ENCODE measurements around the gene ANXA9.

Gene ANXA9

DNA sequence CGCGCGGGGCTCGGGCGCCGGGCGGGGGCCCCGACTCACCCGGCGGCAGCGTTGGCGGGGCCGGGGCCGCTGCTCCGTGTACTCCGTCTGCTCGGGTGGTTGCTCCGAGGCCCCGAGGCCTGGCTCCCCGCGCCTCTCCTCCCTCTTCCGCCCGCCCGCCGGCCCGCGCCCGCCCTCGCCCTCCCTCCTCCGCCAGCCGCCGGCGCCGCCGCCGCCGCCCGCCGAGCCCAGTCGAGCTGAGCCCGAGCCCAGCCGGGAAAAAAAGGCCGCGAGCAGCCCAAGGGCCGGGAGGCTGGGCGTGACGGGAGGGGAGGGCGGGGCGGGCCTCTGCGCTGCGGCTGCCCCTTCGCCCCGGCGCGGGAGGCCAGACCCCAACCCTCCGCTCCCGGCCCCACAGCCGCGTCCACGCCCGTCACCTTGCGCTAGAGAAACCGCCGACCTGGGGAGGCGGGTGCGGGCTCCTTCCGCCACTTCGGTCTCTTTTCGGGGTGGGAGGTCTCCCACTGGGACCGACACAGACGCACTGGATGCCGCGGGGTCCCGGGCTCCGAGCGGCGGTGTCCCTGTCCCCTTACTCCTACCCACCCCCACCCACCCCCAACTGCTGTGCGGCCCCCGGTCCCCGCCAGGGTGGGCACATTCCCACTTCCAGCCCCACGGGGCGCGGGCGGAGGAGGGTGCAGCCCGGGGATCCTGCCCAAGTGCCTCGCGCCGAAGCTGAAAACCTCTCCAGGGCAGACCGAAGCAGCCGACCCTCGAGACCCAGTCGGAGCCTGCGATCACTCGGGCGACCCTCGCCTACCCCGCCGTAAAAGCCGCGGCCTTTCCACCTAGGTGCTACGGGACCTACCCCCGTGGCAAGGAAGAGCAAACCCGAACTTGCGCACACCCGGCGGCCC lies 7.3 kb upstream of the ANXA9 start, which contains the start of gene CERS2:
TSS of gene CERS2 (minus strand) at position 256 of the 899 bp plus-strand sequence. CDS start 5,745 bp downstream, outside the sequence.
- DNase-seq: peak; percentile 60

GRCh38 chr1:150976401-150976821 lies 5.7 kb upstream of the ANXA9 start:
- DNase-seq: no peak

GRCh38 chr1:150976879-150977694 lies 5.0 kb upstream of the ANXA9 start:
- DNase-seq: peak; percentile 51

DNA sequence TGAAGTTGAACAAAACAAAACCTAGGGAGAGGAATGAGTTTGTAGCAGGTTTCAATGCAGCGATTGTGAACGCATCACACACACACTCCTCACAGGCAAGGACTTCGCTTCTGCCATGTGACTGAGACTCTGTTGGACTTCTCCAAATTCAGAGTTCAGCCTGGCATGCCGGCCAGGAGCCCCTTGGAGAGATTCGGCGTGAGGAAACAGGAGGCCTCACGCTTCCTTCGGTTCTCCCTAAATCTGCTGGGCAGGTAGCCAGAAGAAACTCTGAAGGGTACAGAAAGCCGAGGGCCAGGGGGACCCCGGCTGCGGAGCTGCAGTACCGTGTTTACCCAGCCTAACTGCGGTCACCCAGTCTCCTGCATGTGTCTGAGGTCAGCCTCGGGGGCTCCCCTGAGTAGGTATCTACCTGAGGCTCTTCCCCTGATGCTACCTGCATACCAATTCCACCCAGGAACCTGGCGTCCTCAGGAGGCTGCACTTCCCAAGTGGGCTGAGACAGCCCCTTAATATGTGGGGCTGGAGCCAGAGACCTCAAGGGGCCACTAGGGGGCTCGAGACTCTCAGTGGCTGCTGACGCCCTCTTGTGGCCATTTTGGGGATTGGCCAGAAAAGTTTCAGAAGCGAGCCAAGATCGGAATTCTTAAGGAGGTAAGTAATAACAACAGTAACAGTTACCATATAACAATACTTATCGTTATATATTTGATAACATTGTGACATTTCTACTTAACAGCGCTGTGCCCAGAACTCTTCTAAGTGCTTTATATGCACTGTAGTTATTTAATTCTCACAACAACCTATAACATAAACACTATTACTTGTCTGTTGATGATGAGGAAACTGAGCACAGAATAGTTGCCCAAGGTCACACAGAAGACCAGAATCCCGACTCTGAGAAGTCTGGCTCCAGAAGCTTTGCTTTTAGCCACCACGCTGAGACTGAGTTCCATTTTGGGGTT lies 2.7 kb upstream of the ANXA9 start:
- DNase-seq: peak; percentile 87

DNA sequence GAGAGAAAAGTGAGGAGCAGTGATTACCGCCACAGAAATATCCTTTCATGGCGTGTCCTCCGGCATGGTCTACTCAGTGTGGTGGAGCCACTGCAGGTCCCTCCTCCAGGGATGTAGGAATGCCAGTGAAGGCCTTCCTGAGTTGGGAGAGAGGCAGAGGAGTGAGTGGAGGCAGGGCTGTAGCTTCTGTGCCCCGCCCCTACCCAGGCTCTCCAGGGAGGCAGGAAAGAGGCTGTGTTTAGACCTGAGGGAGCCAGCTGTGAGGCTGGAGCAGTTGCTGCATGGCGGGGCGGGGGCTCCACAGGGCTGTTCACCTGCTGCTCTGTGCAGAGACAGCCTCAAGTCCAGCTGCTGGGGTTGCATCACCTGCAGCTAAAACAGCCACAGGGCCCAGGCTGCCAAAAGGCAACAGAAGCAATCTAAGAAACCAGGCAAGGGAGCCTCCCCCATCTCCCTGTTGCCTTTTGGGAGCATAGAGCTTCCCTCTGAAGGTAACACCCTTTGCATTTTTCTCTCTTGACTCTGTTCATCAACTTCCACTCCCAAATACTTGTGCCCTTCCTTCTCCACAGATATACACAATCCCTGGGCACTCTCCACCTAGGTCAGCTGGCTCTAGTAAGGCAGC lies 801 bp upstream of the ANXA9 start:
- DNase-seq: no peak

DNA sequence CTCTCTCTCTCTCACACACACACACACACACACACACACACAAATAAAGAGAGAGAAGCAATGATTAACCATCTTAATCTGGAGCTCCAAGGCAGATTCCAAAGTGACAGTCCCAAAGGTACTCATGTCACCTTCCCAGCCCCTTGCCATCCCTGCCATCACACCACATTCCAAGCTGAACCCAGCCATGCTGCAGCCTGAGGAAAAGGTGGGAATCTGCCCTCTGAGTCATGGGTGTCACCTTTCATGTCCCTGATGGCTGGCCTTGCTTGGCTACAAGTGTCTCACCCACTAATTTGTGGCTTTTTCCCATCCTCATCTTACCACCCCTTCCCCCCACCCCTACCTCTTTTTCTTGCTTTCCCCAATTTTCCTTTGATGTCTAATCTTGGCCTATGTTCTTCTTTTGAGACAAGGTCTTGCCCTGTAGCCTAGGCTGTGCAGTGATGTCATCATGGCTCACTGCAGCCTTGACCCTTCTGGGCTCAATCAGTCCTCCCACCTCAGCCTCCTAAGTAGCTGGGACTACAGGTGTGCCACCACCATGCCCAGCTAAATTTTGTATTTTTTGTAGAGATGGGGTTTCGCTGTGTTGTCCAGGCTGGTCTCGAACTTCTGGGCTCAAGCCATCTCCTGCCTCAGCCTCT lies 3.2 kb downstream of the ANXA9 start:
- no peak for DNase-seq

DNA sequence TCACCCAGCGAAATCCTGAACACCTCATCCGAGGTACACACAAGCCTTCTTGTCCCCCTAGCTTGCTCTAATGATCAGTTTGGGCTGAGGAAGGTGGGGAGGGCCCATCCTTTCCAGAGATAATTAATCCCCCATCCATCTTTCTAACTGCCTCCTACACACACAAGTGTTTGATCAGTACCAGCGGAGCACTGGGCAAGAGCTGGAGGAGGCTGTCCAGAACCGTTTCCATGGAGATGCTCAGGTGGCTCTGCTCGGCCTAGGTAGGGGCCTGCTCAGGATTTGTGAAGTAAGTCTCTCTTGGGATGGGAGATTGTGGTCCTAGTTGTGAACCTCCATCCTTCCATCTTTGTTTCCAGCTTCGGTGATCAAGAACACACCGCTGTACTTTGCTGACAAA lies 5.8 kb downstream of the ANXA9 start:
- no peak for DNase-seq

DNA sequence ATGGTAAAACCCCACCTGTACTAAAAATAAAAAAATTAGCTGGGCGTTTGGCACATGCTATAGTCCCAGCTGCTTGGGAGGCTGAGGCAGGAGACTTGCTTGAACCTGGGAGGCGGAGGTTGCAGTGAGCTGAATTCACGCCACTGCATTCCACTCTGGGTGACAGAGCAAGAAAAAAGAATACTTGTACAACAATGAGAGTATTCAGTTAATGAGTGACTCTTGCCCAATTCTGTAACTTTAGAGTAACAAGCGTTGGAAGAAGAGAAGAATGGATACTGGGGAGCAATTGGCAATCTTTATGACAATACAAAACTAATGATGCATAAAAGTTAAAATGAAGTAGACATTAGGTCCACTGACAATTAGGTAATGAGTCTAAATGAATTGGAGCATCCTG lies 10.5 kb downstream of the ANXA9 start:
- DNase-seq: no peak

DNA sequence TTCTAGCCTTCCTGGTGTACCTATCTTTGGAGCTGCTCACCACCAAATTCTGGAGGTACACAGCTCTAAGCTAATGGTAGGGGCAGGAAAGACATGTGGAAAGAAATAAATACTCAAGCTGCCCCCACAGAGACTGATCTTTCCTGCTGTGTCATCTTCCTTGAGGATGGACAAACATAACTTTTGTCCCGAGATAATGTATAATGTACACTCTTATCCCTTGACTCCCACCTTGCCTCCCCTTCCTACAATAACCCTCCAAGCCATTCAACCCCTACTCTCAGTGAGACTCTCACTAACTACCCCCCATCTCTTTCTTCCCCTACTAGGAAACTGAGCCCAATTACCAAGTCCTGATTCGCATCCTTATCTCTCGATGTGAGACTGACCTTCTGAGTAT lies 12.2 kb downstream of the ANXA9 start:
- DNase-seq: no peak

- no peak for DNase-seq
Observed at GRCh38 chr1:150995460-150995859, 13.4 kb downstream of the ANXA9 start.

DNA sequence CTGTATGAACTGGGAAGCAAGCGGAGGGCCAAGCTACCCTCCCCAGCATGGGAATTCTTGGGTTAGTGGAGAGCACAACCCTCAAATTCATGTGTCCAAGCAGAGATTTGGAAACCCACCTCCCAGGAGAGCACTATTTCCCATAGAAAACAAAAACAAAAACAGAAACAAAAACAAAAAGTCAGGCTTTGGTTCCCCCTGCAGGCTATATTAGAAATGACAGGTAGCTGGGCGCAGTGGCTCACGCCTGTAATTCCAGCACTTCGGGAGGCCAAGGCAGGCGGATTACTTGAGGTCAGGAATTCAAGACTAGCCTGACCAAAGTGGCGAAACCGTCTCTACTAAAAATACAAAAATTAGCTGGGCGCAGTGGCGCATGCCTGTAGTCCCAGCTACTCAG lies 13.8 kb downstream of the ANXA9 start:
- no peak for DNase-seq

DNA sequence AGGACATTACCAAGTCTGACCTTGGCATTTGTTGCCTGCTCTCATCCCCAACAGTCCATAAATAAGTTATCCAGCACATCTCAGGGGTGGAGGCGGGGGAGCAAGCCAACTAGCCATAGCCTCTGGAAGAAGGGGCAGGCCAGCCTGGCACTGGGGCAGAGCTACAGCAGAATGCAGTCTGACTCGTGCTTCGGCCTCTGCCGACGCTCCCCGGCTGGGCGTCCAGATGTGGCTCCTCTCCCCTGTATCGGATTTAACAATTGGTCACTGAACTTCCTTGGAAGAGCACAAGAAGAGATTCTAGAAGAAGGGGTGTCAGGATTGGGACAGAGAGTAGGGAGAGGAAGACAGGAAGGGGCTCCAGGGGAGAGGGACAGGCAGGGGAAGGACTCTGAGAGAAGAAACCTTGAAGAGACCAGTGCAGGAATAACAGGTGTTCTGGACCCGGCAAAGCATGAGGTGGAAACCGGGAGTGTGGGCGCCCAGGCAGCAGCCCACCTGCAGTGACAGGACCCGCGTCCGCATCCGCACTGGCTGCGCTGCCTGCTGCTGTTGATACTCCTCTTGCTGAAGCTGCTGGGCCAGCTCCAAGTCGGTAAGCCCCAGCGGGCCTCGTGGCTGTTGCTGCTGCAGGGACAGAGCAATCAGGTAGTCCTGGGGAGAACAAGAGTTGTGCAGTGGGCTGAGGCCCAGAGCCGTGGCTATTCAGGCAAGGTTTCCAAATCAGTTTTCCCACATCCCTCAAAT lies 15.2 kb downstream of the ANXA9 start:
- DNase-seq: no peak

DNA sequence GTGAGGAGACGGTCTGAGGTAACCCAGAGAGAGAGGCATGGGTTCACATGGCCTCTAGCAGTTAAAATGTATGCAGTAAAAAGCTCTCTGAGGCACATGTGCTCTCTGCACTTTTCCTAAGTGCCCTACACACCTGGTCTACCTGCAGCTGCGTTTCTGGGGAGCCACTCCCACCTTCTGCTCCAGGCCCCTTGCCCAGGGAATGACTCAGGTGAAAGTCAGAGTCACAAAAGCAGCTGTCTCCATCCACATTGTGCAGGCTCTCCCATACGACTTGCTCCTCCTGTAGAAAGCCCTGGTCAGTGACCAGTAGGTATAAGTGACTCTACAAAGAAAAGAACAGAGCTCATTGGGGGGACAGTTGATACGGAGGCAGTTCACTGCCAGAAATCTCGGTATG lies 15.9 kb downstream of the ANXA9 start:
- DNase-seq: no peak

- no peak for DNase-seq
Observed at GRCh38 chr1:150999051-150999674, 17.1 kb downstream of the ANXA9 start.

- DNase-seq: no peak
Observed at GRCh38 chr1:150999926-151000325, 17.8 kb downstream of the ANXA9 start.

DNA sequence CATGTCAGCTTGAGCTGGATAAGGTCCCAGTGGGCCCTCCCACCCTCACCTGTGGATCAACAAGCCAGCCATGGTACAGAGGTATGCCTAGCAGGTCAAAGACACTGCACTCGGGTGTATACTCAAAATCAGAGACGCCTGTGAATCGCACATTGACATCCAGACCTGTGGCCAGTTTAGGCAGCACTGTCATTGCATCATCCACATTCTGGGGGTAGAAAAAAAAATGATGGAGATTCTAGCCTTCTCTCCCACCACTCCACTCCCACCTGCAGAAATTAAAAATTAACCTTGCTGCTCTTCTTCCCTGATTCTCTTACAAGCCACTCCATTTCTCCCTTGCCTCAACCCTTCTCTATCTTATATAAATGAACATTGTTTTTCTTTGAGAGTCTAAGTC lies 18.3 kb downstream of the ANXA9 start:
- no peak for DNase-seq

- DNase-seq: no peak
Observed at GRCh38 chr1:151001602-151002001, 19.5 kb downstream of the ANXA9 start.

DNA sequence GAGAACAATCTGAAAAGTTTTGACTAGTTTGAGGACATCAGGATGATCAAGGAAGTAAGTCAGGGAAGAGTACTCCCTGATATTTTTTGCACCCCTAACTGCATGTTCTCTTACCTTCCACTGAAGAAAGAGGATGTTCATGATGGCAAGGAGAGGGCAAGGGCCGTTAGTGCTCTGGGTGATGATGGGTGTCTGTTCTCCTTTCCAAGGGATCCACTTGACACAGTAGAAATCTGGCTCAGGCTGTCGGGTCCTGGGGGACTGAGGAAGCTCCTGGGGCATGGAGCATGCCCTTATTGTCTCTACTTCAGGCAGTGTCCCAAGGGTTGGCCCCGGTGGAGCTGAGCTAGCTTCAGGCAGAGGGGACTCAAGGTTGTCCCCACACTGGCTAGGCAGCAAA lies 20.0 kb downstream of the ANXA9 start:
- no peak for DNase-seq

GRCh38 chr1:151002611-151003010 lies 20.5 kb downstream of the ANXA9 start:
- DNase-seq: no peak

- DNase-seq: peak; percentile 8
Observed at GRCh38 chr1:151003180-151003579, 21.1 kb downstream of the ANXA9 start.
